Progenitor cell of endocrine pancreas (in vitro differentiated cells): ENCODE measurements around the gene TSFM. TPM values are rescaled to one million over a fixed set of nuclear protein-coding genes. Genes with fewer than 3 reads are reported as not detected.

Source experiments
- DNase-seq: peaks from one replicate; pipeline ENCODE4 v3.0.0; 2021; ENCODE audit warnings: low spot score; ENCODE audit not compliant: unreplicated experiment
- H3K27ac Mint-ChIP-seq: 2 replicates; pipeline ENCODE4 v1.8.0; 2021; ENCODE audit warnings: mild to moderate bottlenecking, moderate library complexity, mixed read lengths
- H3K27me3 Mint-ChIP-seq: 2 replicates; pipeline ENCODE4 v1.8.0; 2021; ENCODE audit warnings: mixed read lengths
- H3K36me3 Mint-ChIP-seq: 2 replicates; pipeline ENCODE4 v1.8.0; 2022; ENCODE audit warnings: mixed read lengths; ENCODE audit not compliant: insufficient read depth
- H3K4me1 Mint-ChIP-seq: 2 replicates; pipeline ENCODE4 v1.8.0; 2021; ENCODE audit warnings: low read depth, mixed read lengths
- H3K4me3 Mint-ChIP-seq: 2 replicates; pipeline ENCODE4 v1.8.0; 2021; ENCODE audit warnings: low read depth, mild to moderate bottlenecking, moderate library complexity, mixed read lengths
- H3K9me3 Mint-ChIP-seq: 2 replicates; pipeline ENCODE4 v1.8.0; 2021; ENCODE audit warnings: low read depth, mixed read lengths
- CTCF ChIP-seq: fragments of 200-600 bp; sonication (generic); IDR thresholded peaks from one replicate; pipeline ENCODE4 v1.5.0; 2021; ENCODE audit warnings: antibody characterized with exemption, mild to moderate bottlenecking; ENCODE audit not compliant: unreplicated experiment
- total RNA-seq: library from RNA; stranded (reverse); gene quantifications from 2 replicates; pipeline ENCODE4 v1.2.1, GENCODE V29; 2021

Gene TSFM
- total RNA-seq, 1 donor from 2014 or later = 25.7 TPM

- H3K9me3 Mint-ChIP-seq = no peaks in the 10 kb centered on the region
- H3K4me3 Mint-ChIP-seq = no peak overlapping the region
- no peak overlapping the region for H3K27ac Mint-ChIP-seq
- no peak for DNase-seq
- H3K27me3 Mint-ChIP-seq = no peaks in the 10 kb centered on the region
- H3K4me1 Mint-ChIP-seq = no peaks in the 10 kb centered on the region
- no peak for TF ChIP-seq CTCF
- peaks cover 6% of the 10 kb centered on the region for H3K36me3 Mint-ChIP-seq
Measured at GRCh38 chr12:57808351-57808750, 25.8 kb downstream of the TSFM start.

- TF ChIP-seq CTCF = no peak
- no peaks in the 10 kb centered on the region for H3K4me1 Mint-ChIP-seq
- H3K27me3 Mint-ChIP-seq = no peaks in the 10 kb centered on the region
- peaks cover 4% of the 10 kb centered on the region for H3K36me3 Mint-ChIP-seq
- DNase-seq = no peak
- H3K4me3 Mint-ChIP-seq = no peak overlapping the region
- H3K9me3 Mint-ChIP-seq = no peaks in the 10 kb centered on the region
- no peak overlapping the region for H3K27ac Mint-ChIP-seq
Measured at GRCh38 chr12:57809425-57809824, 26.8 kb downstream of the TSFM start.

- Mint-ChIP-seq H3K9me3 (no peaks in the 10 kb centered on the region), H3K36me3 (peaks cover 4% of the 10 kb centered on the region), H3K27ac (no peak overlapping the region), H3K4me3 (no peak overlapping the region), H3K27me3 (no peaks in the 10 kb centered on the region), H3K4me1 (no peaks in the 10 kb centered on the region)
- TF ChIP-seq CTCF = no peak
- DNase-seq = no peak
Measured at GRCh38 chr12:57810450-57810849, 27.9 kb downstream of the TSFM start.

DNA sequence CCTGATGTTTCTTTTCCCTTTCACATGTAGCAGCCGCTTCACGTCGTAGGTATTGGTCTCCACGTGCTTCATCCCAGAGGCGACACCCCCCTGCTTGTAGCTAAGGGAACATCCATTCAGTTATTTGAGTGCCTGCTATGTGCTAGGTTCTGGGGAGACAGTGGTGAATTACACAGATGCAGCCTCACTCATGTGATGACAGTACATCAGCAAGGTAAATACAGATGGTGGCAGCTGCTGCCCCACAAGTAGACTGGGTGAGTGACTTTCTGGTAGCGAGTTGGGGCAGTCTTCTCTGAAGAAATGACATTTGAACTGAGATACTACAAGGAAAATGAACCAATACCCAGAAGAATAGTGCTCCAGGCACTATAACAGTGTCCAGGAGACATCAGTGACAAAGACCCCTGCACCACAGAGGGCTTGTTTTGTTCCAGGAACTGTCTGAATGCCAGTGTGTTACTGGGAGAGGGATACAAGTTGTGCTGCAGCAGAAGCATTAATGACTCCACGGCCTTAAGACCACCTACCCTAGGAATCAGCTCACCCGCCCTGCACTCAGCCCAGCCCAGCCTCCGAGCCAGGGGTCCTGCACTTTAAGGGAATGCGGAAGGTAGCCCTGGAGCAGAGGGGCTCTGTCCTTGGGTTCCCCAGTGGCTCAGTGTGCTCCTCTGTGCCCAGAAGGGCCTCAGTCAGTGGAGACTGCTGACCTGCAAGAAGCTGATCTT, 28.6 kb downstream of the TSFM start:
- no peaks in the 10 kb centered on the region for H3K27me3 Mint-ChIP-seq
- H3K27ac Mint-ChIP-seq = no peak overlapping the region
- H3K4me3 Mint-ChIP-seq = no peak overlapping the region

More for the DNA sequence above, 28.6 kb downstream of the TSFM start:
- Mint-ChIP-seq H3K36me3 (peaks cover 2% of the 10 kb centered on the region), H3K9me3 (no peaks in the 10 kb centered on the region), H3K4me1 (peaks cover 2% of the 10 kb centered on the region)
- TF ChIP-seq CTCF = no peak
- DNase-seq = no peak
